Fibroblast of skin of abdomen (primary cell): ENCODE results near the gene ITPKB. TPM values are rescaled to one million over a fixed set of nuclear protein-coding genes. Genes with fewer than 3 reads are reported as not detected.
"Not testable (repeated sequence)": the region's sequence is repeated elsewhere in the genome, so short reads cannot be mapped to it uniquely, and the experiment has no call there.

ENCODE experiments used
- DNase-seq: peaks from one replicate; pipeline ENCODE4 v3.0.0-alpha.2; 2013
- polyA plus RNA-seq, 2 experiments: library from polyadenylated mRNA; unstranded; fragments of 120-200 nt; gene quantifications; one replicate each; pipeline ENCODE4 v1.2.1, GENCODE V29; 2013; ENCODE audit not compliant: insufficient read length in 2 of 2

ITPKB gene
- polyA plus RNA-seq (2013, experiment 1 of 2; ENCODE audit: insufficient read length), result 3.6 TPM
- polyA plus RNA-seq (2013, experiment 2 of 2; ENCODE audit: insufficient read length), result 4.0 TPM

- DNase-seq, result peak; percentile 61
Measured at GRCh38 chr1:226738995-226739695, at the start of gene ITPKB. TSS of gene ITPKB (minus strand) at chr1:226739282. CDS start at chr1:226737458, 1,824 bp downstream.

DNA sequence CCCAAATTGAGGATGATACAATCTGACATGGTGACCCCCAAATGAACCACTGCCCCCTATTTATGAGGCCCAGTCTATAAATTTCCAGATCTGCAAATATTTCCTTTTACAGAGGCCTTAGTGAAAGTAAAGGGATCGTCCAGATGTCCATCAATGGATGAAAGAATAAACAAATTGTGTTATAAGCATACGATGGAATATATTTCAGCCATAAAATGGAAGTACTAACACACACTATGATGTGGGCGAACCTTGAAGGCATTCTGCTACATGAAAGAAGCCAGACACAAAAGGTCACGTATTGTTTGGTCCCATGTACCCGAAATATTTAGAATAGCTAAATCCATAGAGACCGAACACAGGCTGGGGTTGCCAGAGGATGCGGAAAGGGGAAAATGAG lies 48.6 kb upstream of the ITPKB start:
- DNase-seq, result no peak

DNA sequence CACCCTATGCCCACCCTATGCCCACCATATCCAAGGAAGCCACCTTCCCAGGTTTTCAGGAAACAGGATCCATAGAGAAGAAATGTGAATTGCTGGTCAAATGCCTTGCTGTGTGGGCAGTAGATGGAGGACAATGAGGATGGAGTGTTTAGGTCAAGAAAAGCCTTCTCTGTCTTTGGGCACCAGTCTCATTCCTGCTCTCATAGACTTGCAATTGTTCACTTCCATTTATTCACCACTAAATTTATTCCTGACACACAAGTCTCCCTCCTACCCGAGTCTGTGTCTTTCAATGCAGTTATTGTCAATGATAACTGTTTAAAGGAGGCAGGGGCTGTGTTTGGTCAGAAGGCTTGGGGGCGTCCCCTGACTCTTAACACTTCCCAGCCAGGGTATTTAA lies 48.0 kb upstream of the ITPKB start:
- no peak for DNase-seq

GRCh38 chr1:226786550-226786949 lies 47.5 kb upstream of the ITPKB start:
- no peak for DNase-seq

DNA sequence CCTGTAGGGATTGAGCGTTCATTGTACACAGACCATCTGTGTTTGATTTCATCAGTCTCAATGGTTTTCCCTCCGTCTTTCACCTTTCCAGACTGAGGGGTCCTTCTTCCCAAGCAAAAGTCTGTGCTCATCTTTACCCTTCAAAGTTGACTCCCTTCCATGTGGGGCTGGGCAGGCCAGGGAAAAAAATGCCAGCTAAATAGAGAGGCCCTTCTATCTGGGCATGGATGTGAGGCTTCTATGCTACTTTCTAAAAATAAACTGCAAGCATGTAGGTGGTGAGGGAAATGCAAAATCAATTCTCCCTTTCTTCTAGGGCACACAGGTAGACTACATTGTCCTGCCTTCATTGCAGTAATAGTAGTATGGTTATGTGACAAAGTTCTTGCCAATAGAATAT lies 46.7 kb upstream of the ITPKB start:
- DNase-seq, result no peak

- DNase-seq, result no peak
Measured at GRCh38 chr1:226784081-226785049, 45.3 kb upstream of the ITPKB start.

- DNase-seq, result no peak
Measured at GRCh38 chr1:226782845-226783601, 43.9 kb upstream of the ITPKB start.

- DNase-seq, result no peak
Measured at GRCh38 chr1:226781937-226782609, 43.0 kb upstream of the ITPKB start.

- no peak for DNase-seq
Measured at GRCh38 chr1:226779561-226779960, 40.5 kb upstream of the ITPKB start.

DNA sequence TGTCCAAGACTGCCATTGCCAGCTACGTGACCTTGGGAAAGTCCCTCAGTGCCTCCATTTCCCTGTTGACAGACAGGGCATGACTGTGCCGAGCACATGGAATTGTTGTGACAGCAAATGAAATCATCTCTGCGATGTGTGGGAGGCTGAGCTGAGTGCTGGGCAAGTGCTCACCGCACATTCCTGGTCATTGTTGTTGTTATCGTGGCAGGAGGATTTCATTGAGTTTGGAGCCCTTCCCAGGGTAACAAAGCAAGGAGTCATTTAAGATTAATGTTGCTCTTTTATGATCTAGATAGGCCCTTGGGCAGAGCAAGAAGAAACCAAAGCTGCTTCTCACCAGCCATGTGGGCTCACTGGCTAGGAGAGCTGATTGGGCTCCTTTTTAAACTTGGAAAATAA lies 39.6 kb upstream of the ITPKB start:
- DNase-seq, result peak; percentile 74

DNA sequence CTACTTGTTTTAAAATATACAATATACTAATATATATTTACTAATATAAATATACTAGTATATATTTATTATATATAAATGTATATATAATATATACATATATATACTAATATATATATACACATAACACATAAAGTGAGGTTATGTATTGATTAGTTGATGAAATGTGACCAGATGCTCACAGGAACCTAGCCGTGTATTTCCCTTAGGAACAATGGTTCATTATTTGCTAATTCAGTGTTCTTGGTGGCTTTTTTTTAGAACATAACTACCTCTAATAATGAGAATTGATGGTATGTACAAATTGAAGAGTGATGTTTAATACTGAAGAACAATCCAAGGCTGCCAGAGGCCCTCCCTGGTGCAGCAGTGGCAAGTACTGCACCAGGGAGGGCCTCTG lies 37.9 kb upstream of the ITPKB start:
- DNase-seq, result no peak

- no peak for DNase-seq
Measured at GRCh38 chr1:226776066-226776465, 37.0 kb upstream of the ITPKB start.

DNA sequence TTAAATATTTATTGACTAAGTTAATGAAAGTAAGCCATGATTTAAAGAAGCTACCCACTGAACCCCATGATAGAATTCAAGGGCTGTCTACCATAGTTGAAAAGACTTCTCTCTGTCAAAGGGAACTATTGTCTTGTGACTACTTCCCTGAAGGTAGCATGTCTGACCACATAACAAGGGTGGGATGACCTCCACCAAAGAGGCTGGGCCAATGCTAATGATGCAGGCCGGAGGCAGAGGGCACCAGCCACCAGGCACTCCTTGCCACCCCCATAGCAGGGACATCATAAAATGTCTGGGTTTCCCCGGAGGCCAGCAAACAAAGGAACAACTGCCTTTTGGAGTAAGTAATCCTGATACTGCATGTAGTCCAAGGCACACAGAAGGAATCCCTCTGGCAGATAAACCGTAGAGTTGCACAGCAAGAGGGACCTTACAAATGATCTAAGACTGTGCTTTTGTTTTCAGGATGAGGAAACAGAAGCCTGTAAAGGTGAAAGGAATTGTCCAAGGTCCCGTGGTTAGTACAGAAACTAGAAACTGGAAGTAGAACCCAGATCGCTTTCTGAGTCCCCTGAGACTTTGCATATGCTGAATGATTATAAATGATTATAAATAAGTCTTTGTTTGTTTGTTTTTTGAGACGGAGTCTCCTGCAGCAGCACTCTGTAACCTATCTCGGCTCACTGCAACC lies 33.5 kb upstream of the ITPKB start:
- no peak for DNase-seq

GRCh38 chr1:226767170-226767569 lies 28.1 kb upstream of the ITPKB start:
- not testable (repeated sequence) for DNase-seq

DNA sequence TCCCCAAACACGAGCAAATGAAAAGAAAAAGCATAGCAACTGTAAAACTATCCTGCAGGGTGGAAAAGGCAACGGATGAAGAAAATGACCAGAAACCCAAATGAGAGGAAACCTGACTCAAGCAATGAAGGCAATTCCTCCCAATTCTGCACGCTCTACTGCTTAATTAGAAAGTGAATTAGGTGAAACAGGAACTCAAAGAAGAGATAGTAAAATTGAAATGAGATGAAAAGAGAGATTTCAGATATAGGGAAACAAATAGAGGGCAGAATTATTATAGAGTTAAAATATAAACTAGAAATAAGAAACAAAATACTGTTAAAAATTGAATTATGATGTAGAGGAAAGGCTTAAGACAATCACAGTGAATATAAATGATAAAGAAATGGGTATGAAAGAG lies 27.5 kb upstream of the ITPKB start:
- no peak for DNase-seq

DNA sequence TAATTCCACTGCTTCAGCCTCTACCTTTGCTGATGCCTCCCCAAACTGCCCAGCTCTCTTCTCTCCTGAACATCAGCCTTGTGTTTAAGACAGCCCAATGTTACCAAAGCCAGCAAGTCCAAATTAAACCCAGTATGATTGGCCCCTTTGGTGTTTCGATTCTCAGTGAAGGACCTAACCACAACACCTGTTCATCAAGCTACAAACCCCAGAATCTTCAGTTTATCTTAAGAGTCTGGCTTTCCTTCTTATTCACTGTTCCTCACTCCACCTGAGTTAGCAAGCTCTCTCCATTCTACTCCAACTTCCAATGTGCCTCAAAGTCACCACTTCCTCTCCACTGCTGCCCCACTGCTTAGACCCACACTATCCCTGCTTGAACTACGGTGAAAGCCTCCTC lies 25.5 kb upstream of the ITPKB start:
- no peak for DNase-seq

DNA sequence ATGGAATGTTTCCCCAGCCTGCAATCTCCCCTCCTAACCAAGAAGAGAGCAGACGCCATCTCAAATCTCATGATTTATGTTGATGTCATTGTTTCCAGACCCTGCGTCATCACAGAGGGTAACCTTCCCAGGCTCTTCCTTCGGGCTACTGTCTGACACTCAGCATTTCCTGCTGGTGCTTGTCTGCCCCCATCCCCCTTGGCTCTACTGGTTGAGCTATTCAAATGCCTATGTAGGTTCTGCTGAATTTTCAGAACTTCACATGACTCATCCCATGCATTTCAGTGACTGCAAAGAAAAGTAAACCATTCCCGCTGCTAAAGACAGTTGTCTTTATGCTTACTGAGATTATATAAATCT lies 24.8 kb upstream of the ITPKB start:
- peak; percentile 87 for DNase-seq

GRCh38 chr1:226762988-226763904 lies 24.2 kb upstream of the ITPKB start:
- no peak for DNase-seq

GRCh38 chr1:226762055-226762454 lies 23.0 kb upstream of the ITPKB start:
- DNase-seq, result no peak

DNA sequence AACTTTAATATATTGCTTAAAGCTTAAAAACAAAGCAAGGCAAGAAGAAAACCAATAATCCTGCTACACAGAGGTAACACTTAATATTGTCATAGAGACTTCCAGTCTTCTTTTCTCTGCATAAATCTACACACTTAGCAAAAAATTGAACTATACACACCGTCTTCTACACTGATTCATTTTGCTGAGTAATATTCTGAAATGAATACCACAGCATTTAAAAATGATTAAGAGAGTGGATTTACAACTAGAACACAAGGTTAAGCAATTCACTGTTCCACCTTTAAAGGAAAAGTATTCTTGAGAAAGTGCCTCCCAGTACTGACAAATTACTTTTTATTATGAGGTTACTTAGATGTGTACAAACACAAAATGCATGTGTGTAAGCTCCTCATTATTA lies 22.2 kb upstream of the ITPKB start:
- no peak for DNase-seq
